Urinary bladder (tissue), 4 donors: ENCODE data around the gene AMBRA1. TPM values are rescaled to one million over a fixed set of nuclear protein-coding genes. Genes with fewer than 3 reads are reported as not detected.

Experiments
- DNase-seq: peaks from one replicate; pipeline ENCODE4 v3.0.0-alpha.2; 2015; ENCODE audit errors: extremely low spot score
- H3K27ac ChIP-seq: one replicate; pipeline ENCODE4 v1.5.1; 2013; ENCODE audit warnings: low read depth, mild to moderate bottlenecking, moderate library complexity
- H3K36me3 ChIP-seq: one replicate; pipeline ENCODE4 v1.6.1; 2013; ENCODE audit warnings: mild to moderate bottlenecking, moderate library complexity; ENCODE audit not compliant: insufficient read depth
- H3K4me1 ChIP-seq: one replicate; pipeline ENCODE4 v1.6.1; 2013; ENCODE audit warnings: mild to moderate bottlenecking, moderate library complexity; ENCODE audit not compliant: insufficient read depth
- H3K4me3 ChIP-seq: one replicate; pipeline ENCODE4 v1.5.1; 2013; ENCODE audit warnings: low read depth, low read length
- WGBS: extraction: QIAGEN DNeasy Blood & Tissue Kit; methylation state at CpG from one replicate; pipeline ENCODE4 v1.1.7; 2013; 5-methylcytosine and 5-hydroxymethylcytosine counted together
- polyA plus RNA-seq: library from polyadenylated mRNA; stranded (reverse); fragments of 200-250 nt; gene quantifications from one replicate; pipeline ENCODE4 v1.2.3, GENCODE V29; 2013
- total RNA-seq: library from RNA; depleted of rRNA; stranded (reverse); fragments of >200 nt; gene quantifications from one replicate; pipeline ENCODE4 v1.2.3, GENCODE V29; 2014
- donor health status: healthy with polysubstance abuse.
- donor health status: healthy.

The AMBRA1 gene
- total and polyA plus RNA-seq, 2 donors, result 21.9 to 22.9 TPM

- H3K36me3 ChIP-seq, result no peaks in the 10 kb centered on the region
- H3K4me1 ChIP-seq, result no peaks in the 10 kb centered on the region
- no peak overlapping the region for H3K4me3 ChIP-seq
- no peak overlapping the region for H3K27ac ChIP-seq
- 38% methylated on average over 4 of the region's 4 CpGs for WGBS
- DNase-seq, result no peak
These were observed 147.7 kb downstream of the AMBRA1 start for GRCh38 chr11:46445920-46446771.

GRCh38 chr11:46445192-46445919 lies 148.5 kb downstream of the AMBRA1 start:
- no peak for DNase-seq
- WGBS, result 82% methylated on average over 4 of the region's 4 CpGs
- Histone ChIP-seq H3K4me3 (no peak overlapping the region), H3K36me3 (no peaks in the 10 kb centered on the region), H3K27ac (no peak overlapping the region), H3K4me1 (no peaks in the 10 kb centered on the region)

DNA sequence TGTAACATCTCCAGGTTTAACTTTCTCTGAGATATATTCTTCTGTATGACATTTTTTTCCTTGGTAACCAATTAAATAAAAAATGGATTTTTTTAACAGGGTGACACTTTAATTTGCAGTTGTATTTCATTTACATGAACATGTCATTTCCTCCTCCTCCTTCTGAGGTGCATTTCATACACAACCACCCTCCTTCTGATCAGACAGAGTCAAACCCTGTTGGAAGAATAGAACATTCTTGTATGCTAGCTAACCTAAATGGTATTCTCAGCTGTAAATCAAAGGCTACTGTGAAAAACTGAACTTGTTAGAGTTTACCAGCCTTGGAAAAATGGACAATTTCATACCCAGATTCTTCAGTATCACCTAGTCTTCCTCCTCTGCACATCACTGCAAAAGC lies 149.5 kb downstream of the AMBRA1 start:
- no peaks in the 10 kb centered on the region for H3K36me3 ChIP-seq
- H3K4me1 ChIP-seq, result no peaks in the 10 kb centered on the region
- no peak for DNase-seq
- H3K4me3 ChIP-seq, result no peak overlapping the region
- H3K27ac ChIP-seq, result no peak overlapping the region

- no peaks in the 10 kb centered on the region for H3K4me1 ChIP-seq
- no peak overlapping the region for H3K27ac ChIP-seq
- H3K36me3 ChIP-seq, result no peaks in the 10 kb centered on the region
- H3K4me3 ChIP-seq, result no peak overlapping the region
- WGBS, result 45% methylated on average over 4 of the region's 4 CpGs
- DNase-seq, result no peak
These were observed 155.6 kb downstream of the AMBRA1 start for GRCh38 chr11:46438211-46438610.

DNA sequence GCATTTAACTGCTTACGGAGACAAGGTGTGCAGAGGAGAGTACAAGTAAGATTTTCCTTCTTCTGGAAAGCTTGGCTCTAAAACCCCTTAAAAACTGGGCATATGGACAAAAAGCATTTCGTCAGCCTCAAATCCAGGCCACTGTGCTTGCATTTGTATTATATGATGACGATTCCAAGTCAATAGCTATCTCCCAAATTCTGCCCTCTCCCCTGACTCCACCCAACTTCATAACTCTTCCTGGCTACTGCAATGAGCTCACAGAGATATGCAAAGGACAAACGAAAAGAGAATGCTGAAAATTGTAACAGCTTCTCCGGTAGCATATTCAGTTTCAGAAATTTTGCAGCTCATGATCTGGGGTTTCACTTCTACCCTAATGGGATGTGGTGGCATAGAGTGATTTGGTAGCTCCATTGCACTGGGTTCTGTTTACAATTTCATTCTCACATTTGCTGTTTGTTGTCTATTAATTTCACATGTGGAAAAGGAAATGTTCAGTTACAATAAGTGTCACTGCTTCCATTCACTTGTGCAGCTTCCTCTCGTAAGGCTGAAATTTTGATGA lies 156.6 kb downstream of the AMBRA1 start:
- Histone ChIP-seq H3K4me3 (no peak overlapping the region), H3K36me3 (no peaks in the 10 kb centered on the region)
- 75% methylated on average over 6 of the region's 6 CpGs for WGBS

DNA sequence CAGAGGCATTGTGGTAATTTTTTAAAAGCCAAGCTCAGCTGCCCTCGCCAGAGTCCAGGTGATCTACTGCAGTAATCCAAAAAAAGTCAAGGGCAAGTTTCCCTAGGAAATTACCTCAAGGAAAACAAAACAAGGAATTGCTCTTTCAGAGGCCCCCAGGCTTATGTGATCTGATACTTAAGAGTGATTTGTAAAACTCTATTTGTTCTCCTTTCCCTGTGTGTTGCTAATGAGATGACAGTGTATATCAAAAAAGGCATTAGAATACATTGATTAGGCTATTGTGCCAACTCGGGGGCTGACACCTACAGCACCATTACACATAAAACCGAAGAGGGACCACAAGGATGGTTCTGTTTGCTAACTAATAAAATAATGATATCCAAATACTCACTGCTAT lies 157.7 kb downstream of the AMBRA1 start:
- 77% methylated on average over 3 of the region's 3 CpGs for WGBS
- H3K36me3 ChIP-seq, result peaks cover 4% of the 10 kb centered on the region

More for the DNA sequence above, 156.6 kb downstream of the AMBRA1 start:
- H3K27ac ChIP-seq, result no peak overlapping the region
- H3K4me1 ChIP-seq, result no peaks in the 10 kb centered on the region
- no peak for DNase-seq

GRCh38 chr11:46435679-46436078 lies 158.1 kb downstream of the AMBRA1 start:
- Histone ChIP-seq H3K4me1 (no peaks in the 10 kb centered on the region), H3K36me3 (peaks cover 4% of the 10 kb centered on the region), H3K4me3 (no peak overlapping the region), H3K27ac (no peak overlapping the region)
- DNase-seq, result no peak
- WGBS, result 64% methylated on average over 3 of the region's 3 CpGs

More for the DNA sequence above, 157.7 kb downstream of the AMBRA1 start:
- no peak for DNase-seq
- no peak overlapping the region for H3K4me3 ChIP-seq
- H3K4me1 ChIP-seq, result no peaks in the 10 kb centered on the region
- H3K27ac ChIP-seq, result no peak overlapping the region

DNA sequence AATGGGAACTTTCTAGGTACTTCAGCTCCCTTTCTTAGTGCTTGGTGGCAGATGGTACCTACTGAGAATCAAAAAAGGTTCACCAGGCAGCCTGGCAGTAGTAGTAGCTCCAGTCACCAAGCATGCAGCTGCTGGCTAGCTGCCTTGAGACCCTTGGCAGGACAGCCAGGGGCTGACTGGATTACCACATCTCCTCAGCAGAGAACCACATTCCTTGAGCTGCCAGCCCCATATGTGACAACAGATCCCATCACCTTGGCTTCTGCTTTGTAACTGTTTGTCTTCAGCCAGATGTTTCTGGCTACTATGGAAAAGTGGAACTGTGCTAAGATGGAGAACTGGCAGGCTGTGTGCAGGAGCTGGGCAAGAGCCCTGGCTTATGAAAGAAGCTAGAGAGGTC lies 162.6 kb downstream of the AMBRA1 start:
- peaks cover 4% of the 10 kb centered on the region for H3K36me3 ChIP-seq
- no peak overlapping the region for H3K4me3 ChIP-seq
- no peak overlapping the region for H3K27ac ChIP-seq
- no peaks in the 10 kb centered on the region for H3K4me1 ChIP-seq
- no peak for DNase-seq

DNA sequence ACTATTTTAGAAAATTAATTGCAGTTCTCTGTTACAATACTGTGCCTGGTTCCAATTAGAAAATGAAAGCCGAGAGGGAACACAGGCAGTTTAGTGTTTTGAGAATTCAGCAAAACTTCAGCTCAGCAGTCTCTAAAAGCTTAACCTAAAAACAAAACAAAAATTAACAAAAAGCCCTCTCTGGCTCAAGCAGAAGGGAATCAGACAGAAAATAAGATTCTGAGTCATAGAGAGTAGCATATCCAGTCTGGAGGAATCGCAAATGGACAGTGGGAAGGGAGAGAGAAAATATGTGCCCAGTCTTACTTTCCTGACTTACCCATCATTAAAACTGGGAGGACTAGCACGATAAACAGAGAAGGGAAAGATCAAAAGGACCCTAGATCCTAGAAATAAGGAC lies 164.1 kb downstream of the AMBRA1 start:
- Histone ChIP-seq H3K4me1 (no peaks in the 10 kb centered on the region), H3K36me3 (peaks cover 4% of the 10 kb centered on the region), H3K27ac (no peak overlapping the region), H3K4me3 (no peak overlapping the region)
- 69% methylated on average over 3 of the region's 3 CpGs for WGBS
- DNase-seq, result no peak

DNA sequence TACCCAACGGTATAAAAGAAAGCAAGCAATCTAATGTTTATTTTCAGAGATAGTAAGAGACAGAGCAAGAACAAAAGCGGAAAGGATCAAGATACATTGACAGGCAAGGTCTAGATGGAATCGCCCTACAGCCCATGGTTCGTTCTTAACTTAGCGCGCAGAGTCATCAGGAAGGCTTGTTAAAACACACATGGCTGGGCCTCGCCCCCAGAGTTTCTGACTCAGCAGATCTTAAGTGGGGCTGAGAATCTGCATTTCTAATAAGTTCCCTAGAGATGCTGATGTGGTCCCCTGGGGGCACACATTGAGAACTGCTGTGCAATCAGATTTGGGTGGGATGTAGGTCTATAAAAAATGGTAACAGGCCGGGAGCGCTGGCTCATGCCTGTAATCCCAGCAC lies 166.5 kb downstream of the AMBRA1 start:
- Histone ChIP-seq H3K4me1 (no peaks in the 10 kb centered on the region), H3K36me3 (peaks cover 4% of the 10 kb centered on the region), H3K4me3 (no peak overlapping the region), H3K27ac (no peak overlapping the region)
- no peak for DNase-seq
- 86% methylated on average over 9 of the region's 9 CpGs for WGBS

GRCh38 chr11:46426233-46426991 lies 167.4 kb downstream of the AMBRA1 start:
- H3K4me1 ChIP-seq, result no peaks in the 10 kb centered on the region
- DNase-seq, result no peak
- WGBS, result 87% methylated on average over 4 of the region's 4 CpGs
- peaks cover 3% of the 10 kb centered on the region for H3K36me3 ChIP-seq
- no peak overlapping the region for H3K4me3 ChIP-seq
- no peak overlapping the region for H3K27ac ChIP-seq

- 33% methylated on average over 7 of the region's 7 CpGs for WGBS
- DNase-seq, result peak; percentile 8
- H3K27ac ChIP-seq, result no peak overlapping the region
- H3K36me3 ChIP-seq, result no peaks in the 10 kb centered on the region
- H3K4me1 ChIP-seq, result no peaks in the 10 kb centered on the region
- H3K4me3 ChIP-seq, result no peak overlapping the region
These were observed 171.2 kb downstream of the AMBRA1 start for GRCh38 chr11:46422588-46422987.

GRCh38 chr11:46421257-46421880 lies 172.5 kb downstream of the AMBRA1 start:
- Histone ChIP-seq H3K27ac (no peak overlapping the region), H3K36me3 (no peaks in the 10 kb centered on the region), H3K4me1 (no peaks in the 10 kb centered on the region), H3K4me3 (no peak overlapping the region)
- no peak for DNase-seq
- 71% methylated on average over 8 of the region's 8 CpGs for WGBS
